Measurements from ENCODE around the gene TMEM231.
"Not testable (repeated sequence)": the region's sequence is repeated elsewhere in the genome, so short reads cannot be mapped to it uniquely, and the experiment has no call there.

DNA sequence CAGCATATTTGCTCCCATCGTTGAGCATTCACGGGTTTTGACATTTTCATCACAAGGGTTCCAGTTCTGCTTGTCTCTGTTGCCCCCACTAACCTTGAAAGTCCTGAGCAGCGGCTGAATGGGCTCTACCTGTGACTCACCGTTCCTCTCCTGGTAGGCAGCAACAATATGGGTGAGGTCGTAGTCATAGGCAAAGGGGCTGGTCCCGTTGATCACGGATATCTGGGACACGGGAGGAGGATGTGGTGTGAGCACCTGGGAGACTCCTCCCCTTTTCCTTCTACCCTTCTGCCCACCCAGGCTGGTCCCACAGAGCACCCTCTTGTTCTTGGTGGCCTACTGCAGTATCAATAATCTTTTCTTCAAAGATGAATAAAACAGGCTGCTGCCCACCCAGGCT is 13.6 kb downstream of the TMEM231 start:
- not testable (repeated sequence) for TF ChIP-seq CTCF (IDR thresholded peaks at IDR 0.05; ENCODE audit: low read length); EZH2 (IDR thresholded peaks at IDR 0.05; ENCODE audit: borderline replicate concordance, low read length)
